GM18502 (cell line): ENCODE results near the gene CCDC47.

ENCODE experiments used
- ATAC-seq: cut with Tn5 transposase; IDR thresholded peaks from one replicate; pipeline ENCODE4 v1.9.1; 2021; ENCODE audit warnings: mild to moderate bottlenecking; ENCODE audit not compliant: unreplicated experiment, poor library complexity

CCDC47 gene

DNA sequence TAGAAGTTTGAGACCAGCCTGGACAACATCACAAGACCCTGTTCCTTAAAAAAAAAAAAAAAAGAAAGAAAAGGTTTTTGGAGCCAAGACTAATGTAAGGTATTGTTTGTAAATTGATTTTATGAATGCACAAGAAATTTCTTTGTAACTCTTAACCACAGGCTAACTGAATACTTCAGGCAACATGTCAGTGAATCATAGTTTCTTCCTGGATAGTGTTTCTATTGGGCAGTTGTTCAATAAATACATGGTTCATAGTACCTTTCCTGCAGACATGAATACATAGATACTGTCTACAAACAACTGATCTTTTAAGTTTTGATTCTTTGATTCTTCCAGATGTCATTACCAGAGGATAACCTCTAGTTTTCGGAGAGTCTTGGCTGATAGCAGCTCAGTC, 12.2 kb upstream of the CCDC47 start:
- ATAC-seq = no peak

GRCh38 chr17:63783522-63783921, 10.1 kb upstream of the CCDC47 start:
- no peak for ATAC-seq

- ATAC-seq = no peak
Measured at GRCh38 chr17:63780928-63781327, 7.5 kb upstream of the CCDC47 start.

DNA sequence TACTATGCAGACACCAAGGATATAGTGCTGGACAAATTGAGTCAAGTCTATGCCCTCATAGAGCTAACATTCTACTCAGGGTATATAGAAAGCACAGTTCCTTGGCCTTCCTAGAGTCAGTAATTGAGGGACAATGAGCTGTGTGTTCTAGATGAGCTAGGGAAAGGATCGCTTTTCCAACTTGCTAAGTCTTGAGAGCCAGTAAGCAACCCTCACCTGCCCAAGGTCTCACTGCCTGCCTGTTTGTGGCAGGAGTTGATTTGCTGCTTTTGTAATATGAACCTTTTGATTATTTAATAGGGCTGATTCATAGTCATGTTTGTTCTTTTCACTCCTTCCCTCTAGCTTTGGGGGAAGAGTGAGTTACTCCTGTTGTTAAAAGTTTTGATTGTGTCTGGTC, 7.1 kb upstream of the CCDC47 start:
- no peak for ATAC-seq

GRCh38 chr17:63775420-63775819, 2.0 kb upstream of the CCDC47 start:
- no peak for ATAC-seq

DNA sequence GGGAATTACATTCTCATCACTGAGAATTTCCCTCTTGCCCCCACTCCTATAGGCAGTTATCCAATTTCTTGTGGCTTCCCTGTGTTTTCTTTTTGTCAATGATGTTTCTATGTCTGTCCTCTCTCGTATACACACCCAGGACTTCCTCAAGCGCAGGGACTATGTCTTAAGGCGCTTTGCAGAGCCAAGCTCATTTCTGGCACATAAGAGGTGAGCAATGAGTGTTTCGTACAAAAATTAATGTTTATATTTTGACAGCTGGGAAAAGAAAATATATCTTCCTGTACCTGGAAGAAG, 1.5 kb upstream of the CCDC47 start:
- ATAC-seq = no peak

GRCh38 chr17:63774141-63774968, 958 bp upstream of the CCDC47 start, which contains the start of gene DDX42:
Gene DDX42 (plus strand): TSS chr17:63774170. CDS start chr17:63787050, 12,880 bp downstream.
- peak; percentile 9 for ATAC-seq

- ATAC-seq = no peak
Measured at GRCh38 chr17:63772801-63773271, 561 bp downstream of the CCDC47 start.

- ATAC-seq = no peak
Measured at GRCh38 chr17:63768433-63768832, 5.0 kb downstream of the CCDC47 start.

DNA sequence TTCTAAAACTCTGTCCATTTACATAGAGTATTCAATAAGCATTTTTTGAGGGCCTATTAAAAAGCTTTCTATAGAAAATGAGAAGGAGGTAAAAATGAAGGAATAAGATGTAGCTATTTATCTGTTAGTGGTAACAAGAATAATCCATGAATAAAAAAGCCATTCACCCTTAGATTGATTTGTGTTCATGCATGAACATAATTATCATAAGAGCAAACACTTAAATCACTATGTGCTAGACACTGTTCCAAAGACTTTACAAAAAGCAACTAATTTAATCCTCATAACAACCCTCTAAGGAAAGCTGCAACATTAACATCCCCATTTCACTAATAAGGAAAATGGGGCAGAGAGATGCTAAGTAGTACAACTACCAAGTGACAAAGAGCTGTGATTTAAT, 6.6 kb downstream of the CCDC47 start:
- no peak for ATAC-seq

GRCh38 chr17:63764716-63765115, 8.7 kb downstream of the CCDC47 start:
- no peak for ATAC-seq

- ATAC-seq = no peak
Measured at GRCh38 chr17:63762161-63763078, 11.0 kb downstream of the CCDC47 start.

DNA sequence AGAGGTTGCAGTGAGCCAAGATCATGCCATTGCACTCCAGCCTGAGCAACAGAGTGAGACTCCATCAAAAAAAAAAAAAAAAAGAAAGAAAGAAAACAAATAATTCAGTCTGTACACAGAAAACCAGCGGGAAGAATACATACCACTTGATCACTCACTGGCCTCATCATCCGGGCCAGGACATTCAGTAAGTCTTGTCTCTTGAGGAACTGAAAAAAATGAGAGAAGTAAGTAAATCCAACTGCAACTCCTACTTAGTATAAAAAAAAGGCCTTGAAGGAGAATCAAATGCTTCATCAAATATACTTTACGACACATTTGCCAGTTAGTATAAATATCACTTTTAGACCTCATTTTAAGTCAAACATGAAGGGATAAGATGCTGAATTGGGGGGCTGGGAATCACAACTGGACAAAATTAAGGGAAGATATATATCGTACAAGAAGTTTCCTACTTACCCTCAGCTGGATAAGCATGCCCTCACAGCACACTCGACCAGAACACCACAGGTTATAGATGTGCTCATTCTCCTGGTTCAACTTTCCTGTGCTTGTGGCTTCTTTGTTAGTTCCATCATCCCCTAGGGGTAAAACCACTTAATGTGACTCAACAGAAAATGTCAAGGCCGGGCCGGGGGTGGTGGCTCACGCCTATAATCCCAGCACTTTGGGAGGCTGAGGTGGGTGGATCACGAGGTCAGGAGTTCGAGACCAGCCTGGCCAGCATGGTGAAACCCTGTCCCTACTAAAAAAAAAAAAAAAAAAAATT, 12.4 kb downstream of the CCDC47 start:
- ATAC-seq = no peak

DNA sequence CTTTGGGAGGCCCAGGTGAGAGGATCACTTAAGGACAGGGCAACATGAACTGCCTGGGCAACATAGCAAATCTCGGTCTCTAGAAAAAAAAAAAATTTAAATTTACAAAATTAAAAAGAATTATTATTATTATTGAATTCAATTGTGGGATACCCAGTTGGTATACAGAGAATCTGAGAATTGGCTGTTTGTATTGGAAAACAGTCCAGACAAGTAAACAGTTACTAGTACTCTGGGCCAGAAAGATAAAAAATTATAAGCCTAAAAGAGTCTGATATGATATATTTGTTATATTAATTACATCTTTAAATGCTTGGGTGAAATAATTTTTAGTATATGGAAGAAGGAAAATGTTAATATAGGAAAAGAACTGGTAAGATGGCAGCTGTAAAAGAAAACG, 15.0 kb downstream of the CCDC47 start:
- no peak for ATAC-seq

DNA sequence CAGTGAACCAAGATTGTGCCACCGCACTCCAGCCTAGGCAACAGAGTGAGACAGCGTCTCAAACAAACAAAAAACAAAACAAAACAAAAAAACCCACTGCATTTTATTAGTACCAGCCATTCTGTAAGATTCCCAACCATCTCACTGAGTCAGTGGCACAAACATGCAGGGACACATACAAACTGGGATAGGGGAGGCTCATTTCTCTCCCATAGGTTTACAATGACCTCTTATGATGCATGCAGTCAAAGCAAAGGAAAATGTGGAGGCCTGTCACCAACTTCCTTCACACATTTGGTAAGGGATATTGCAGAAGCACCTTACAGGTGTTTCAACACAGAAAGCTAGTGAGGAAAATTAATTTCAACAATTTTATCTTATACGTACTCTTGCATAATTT, 19.4 kb downstream of the CCDC47 start:
- no peak for ATAC-seq

GRCh38 chr17:63753215-63753614, 20.2 kb downstream of the CCDC47 start:
- no peak for ATAC-seq

DNA sequence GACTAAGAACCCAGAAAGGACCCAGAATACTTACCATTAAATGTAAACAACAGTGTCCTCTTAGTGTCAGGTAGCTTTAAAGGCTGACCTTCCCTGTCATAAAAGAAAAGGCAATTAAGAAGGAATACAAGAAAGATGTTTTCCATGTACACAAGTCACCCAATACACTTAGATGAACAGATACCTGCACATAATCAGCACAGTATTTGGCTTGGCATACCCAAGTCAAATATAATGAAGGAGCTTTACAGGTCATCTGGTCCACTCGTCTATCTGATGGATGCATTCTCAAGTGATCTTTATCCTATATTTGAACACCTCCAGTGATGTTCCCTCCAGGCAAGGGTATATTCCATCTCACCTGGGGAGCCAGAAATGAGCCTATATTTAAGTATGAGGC, 20.7 kb downstream of the CCDC47 start:
- ATAC-seq = no peak

GRCh38 chr17:63751806-63752205, 21.6 kb downstream of the CCDC47 start:
- no peak for ATAC-seq

- peak; percentile 86 for ATAC-seq
Measured at GRCh38 chr17:63741408-63742173, 31.8 kb downstream of the CCDC47 start, which contains the start of gene STRADA. Gene STRADA (minus strand): TSS chr17:63741799. CDS start chr17:63728369, 13,430 bp downstream.

GRCh38 chr17:63741143-63741407, 32.3 kb downstream of the CCDC47 start:
- ATAC-seq = peak; percentile 0
